Right lobe of liver (tissue), 6 donors: ENCODE measurements around the gene SEMA4C. TPM values are rescaled to one million over a fixed set of nuclear protein-coding genes. Genes with fewer than 3 reads are reported as not detected.

ENCODE experiments used
- ATAC-seq, 4 donors: fragments of 200-7000 bp; cut with Tn5 transposase; one replicate each; pipeline ENCODE4 v1.9.1; 2020; ENCODE audit warnings: mild to moderate bottlenecking in 4 of 4, moderate library complexity in 4 of 4
- DNase-seq, 3 donors: peaks; one replicate each; pipeline ENCODE4 v3.0.0-alpha.2; 2020
- H3K27ac ChIP-seq, 3 donors: fragments of 200-600 bp; one replicate each; pipeline ENCODE4 v1.8.0; 2022
- H3K27me3 ChIP-seq, 2 donors: fragments of 200-600 bp; one replicate each; pipeline ENCODE4 v1.8.0; 2022
- H3K36me3 ChIP-seq, 4 donors: fragments of 200-600 bp; sonication (generic) in 1 of 4; one replicate each; pipeline versions ENCODE4 v1.5.1 to v1.8.0; 2017 to 2022; ENCODE audit warnings: control low read depth in 1 of 4
- H3K4me1 ChIP-seq, 4 donors: fragments of 200-600 bp; sonication (generic) in 1 of 4; one replicate each; pipeline versions ENCODE4 v1.5.1 to v1.8.0; 2017 to 2022; ENCODE audit warnings: control low read depth in 1 of 4
- H3K4me3 ChIP-seq, 3 donors: fragments of 200-600 bp; one replicate each; pipeline ENCODE4 v1.8.0; 2022
- H3K9me3 ChIP-seq, 4 donors: fragments of 200-600 bp; sonication (generic) in 1 of 4; one replicate each; pipeline versions ENCODE4 v1.5.1 to v1.8.0; 2017 to 2022; ENCODE audit warnings: control low read depth in 1 of 4
- CTCF ChIP-seq, 4 donors: fragments of 200-600 bp in 3 of 4; fragments of 450-650 bp in 1 of 4; IDR thresholded peaks; one replicate each; pipeline versions ENCODE4 v1.5.1 to v1.8.0; 2016 to 2022; ENCODE audit warnings: antibody characterized with exemption in 4 of 4, mild to moderate bottlenecking in 2 of 4
- POLR2A ChIP-seq: fragments of 450-650 bp; IDR thresholded peaks from one replicate; pipeline ENCODE4 v1.6.1; 2017; ENCODE audit warnings: antibody characterized with exemption, mild to moderate bottlenecking
- WGBS: methylation state at CpG from one replicate; pipeline ENCODE4 v1.1.6; 2018; ENCODE audit warnings: low coverage, low lambda C conversion rate; ENCODE audit not compliant: insufficient coverage; ENCODE audit errors: missing lambda C conversion rate; 5-methylcytosine and 5-hydroxymethylcytosine counted together
- intact Hi-C, 2 donors: fragments of 100-400 bp; cut with DNase I; formaldehyde crosslinking; loops; one replicate each; pipeline versions ENCODE4 v1.11.2 to v1.14.1; 2022
- total RNA-seq, 6 experiments: library from RNA; depleted of rRNA in 2 of 6; stranded (reverse); fragments of >200 nt in 2 of 6; fragmentation: NEBNext Ultra II Directional in 3 of 6; extraction: Animal tissue kit (Norgen Biotek cat#: 25700) in 3 of 6; gene quantifications; one replicate each; pipeline versions ENCODE4 v1.1.0 to v1.2.4, GENCODE V29; 2016 to 2023
- donor health status: DM: no; HTN: yes; CAD: no.
- donor health status: DM: no; HTN: no; CAD: no.
- donor health status: DM: no; HTN: no; CAD: no.
- donor health status: DM: no; HTN: yes; CAD: no.
- donor health status: DM: no; HTN: yes; CAD: no.

The SEMA4C gene
- total RNA-seq, 6 experiments from 2014 or later = 11.9 to 18.9 (median 12.6) TPM

- intact Hi-C loops = no loop called here
- peaks cover 0 to 44% (median 22%) of the 10 kb centered on the region in 4 donors for H3K36me3 ChIP-seq
- H3K27me3 ChIP-seq = no peaks in the 10 kb centered on the region
- TF ChIP-seq CTCF (IDR thresholded peaks at IDR 0.05) = no peak
- TF ChIP-seq POLR2A = no peak
- ATAC-seq (no peak), DNase-seq (no peak)
- no peak overlapping the region for H3K4me3 ChIP-seq
- 58% methylated on average over 4 of the region's 11 CpGs for WGBS
- H3K4me1 ChIP-seq = peaks cover 0 to 49% (median 19%) of the 10 kb centered on the region in 4 donors
- H3K27ac ChIP-seq = peak overlapping the region in 2 of 3 donors; percentile 28 to 71
- no peaks in the 10 kb centered on the region for H3K9me3 ChIP-seq
Observed at GRCh38 chr2:96832408-96832753, 37.5 kb downstream of the SEMA4C start.

- DNase-seq (peak; percentile 62 to 77 (median 69)), ATAC-seq (peak; percentile 57 to 66 (median 62))
- Histone ChIP-seq H3K4me3 (no peak overlapping the region), H3K27me3 (no peaks in the 10 kb centered on the region), H3K36me3 (peaks cover 0 to 47% (median 23%) of the 10 kb centered on the region in 4 donors), H3K9me3 (no peaks in the 10 kb centered on the region), H3K4me1 (peaks cover 0 to 49% (median 19%) of the 10 kb centered on the region in 4 donors), H3K27ac (peak overlapping the region in 1 of 3 donors; percentile 71)
- intact Hi-C loops = no loop called here
- TF ChIP-seq POLR2A (no peak), CTCF (IDR thresholded peaks at IDR 0.05) (no peak)
- WGBS = 14% methylated on average over 8 of the region's 10 CpGs
Observed at GRCh38 chr2:96831679-96832078, 38.2 kb downstream of the SEMA4C start.

GRCh38 chr2:96830044-96830562 is 39.8 kb downstream of the SEMA4C start:
- Histone ChIP-seq H3K4me1 (peaks cover 0 to 49% (median 19%) of the 10 kb centered on the region in 4 donors), H3K27ac (peak overlapping the region in 1 of 3 donors; percentile 24), H3K4me3 (no peak overlapping the region), H3K36me3 (peaks cover 0 to 62% (median 30%) of the 10 kb centered on the region in 4 donors), H3K9me3 (no peaks in the 10 kb centered on the region), H3K27me3 (no peaks in the 10 kb centered on the region)
- TF ChIP-seq POLR2A = no peak
- TF ChIP-seq CTCF (IDR thresholded peaks at IDR 0.05) = no peak
- ATAC-seq = no peak
- WGBS = 33% methylated on average over 3 of the region's 5 CpGs
- DNase-seq = no peak
- intact Hi-C loops = no loop called here

- TF ChIP-seq CTCF (IDR thresholded peaks at IDR 0.05) = no peak
- TF ChIP-seq POLR2A = no peak
- DNase-seq (no peak), ATAC-seq (no peak)
- Histone ChIP-seq H3K9me3 (no peaks in the 10 kb centered on the region), H3K4me1 (peaks cover 0 to 51% (median 20%) of the 10 kb centered on the region in 4 donors), H3K27me3 (no peaks in the 10 kb centered on the region), H3K27ac (no peak overlapping the region), H3K4me3 (no peak overlapping the region), H3K36me3 (peaks cover 0 to 64% (median 27%) of the 10 kb centered on the region in 4 donors)
- 100% methylated on average over 5 of the region's 13 CpGs for WGBS
- intact Hi-C loops = no loop called here
Observed at GRCh38 chr2:96828874-96829273, 41.0 kb downstream of the SEMA4C start.
